ENCODE measurements around the gene WDPCP. TPM values are rescaled to one million over a fixed set of nuclear protein-coding genes. Genes with fewer than 3 reads are reported as not detected.

WDPCP gene
- total RNA-seq, 1 donor: 16.3 TPM

GRCh38 chr2:63424329-63425078 lies 163.8 kb downstream of the WDPCP start:
- Histone ChIP-seq H3K4me2 (ENCODE audit: insufficient read depth, low read length) (no peak overlapping the region), H3K4me1 (ENCODE audit: insufficient read depth, low read length) (peaks cover 10% of the 10 kb centered on the region), H3K4me3 (ENCODE audit: insufficient read depth, low read length) (no peak overlapping the region), H4K20me1 (ENCODE audit: insufficient read depth, low read length) (no peaks in the 10 kb centered on the region), H3K79me2 (ENCODE audit: insufficient read depth, low read length) (no peaks in the 10 kb centered on the region), H3K27me3 (ENCODE audit: insufficient read depth, low read length) (no peaks in the 10 kb centered on the region), H2AFZ (ENCODE audit: low read length) (peak overlapping the region; percentile 47), H3K36me3 (ENCODE audit: insufficient read depth, low read length) (no peaks in the 10 kb centered on the region), H3K27ac (ENCODE audit: low read depth, low read length) (peak overlapping the region; percentile 37), H3K9me3 (ENCODE audit: low read depth, low read length) (no peaks in the 10 kb centered on the region)
- no peak for DNase-seq (ENCODE audit: insufficient read length, low spot score, missing footprints)
- peak; percentile 65 for TF ChIP-seq CTCF (IDR thresholded peaks at IDR 0.05; ENCODE audit: extremely low read depth, low read depth, low read length)

GRCh38 chr2:63422556-63422955 lies 165.7 kb downstream of the WDPCP start:
- H2AFZ ChIP-seq (ENCODE audit: low read length): no peak overlapping the region
- no peaks in the 10 kb centered on the region for H3K27me3 ChIP-seq (ENCODE audit: insufficient read depth, low read length)
- no peak for DNase-seq (ENCODE audit: insufficient read length, low spot score, missing footprints)
- H3K36me3 ChIP-seq (ENCODE audit: insufficient read depth, low read length): no peaks in the 10 kb centered on the region
- H3K27ac ChIP-seq (ENCODE audit: low read depth, low read length): no peak overlapping the region
- no peaks in the 10 kb centered on the region for H3K9me3 ChIP-seq (ENCODE audit: low read depth, low read length)
- no peak overlapping the region for H3K4me2 ChIP-seq (ENCODE audit: insufficient read depth, low read length)
- no peak overlapping the region for H3K4me3 ChIP-seq (ENCODE audit: insufficient read depth, low read length)
- TF ChIP-seq CTCF (IDR thresholded peaks at IDR 0.05; ENCODE audit: extremely low read depth, low read depth, low read length): no peak
- no peaks in the 10 kb centered on the region for H4K20me1 ChIP-seq (ENCODE audit: insufficient read depth, low read length)
- H3K4me1 ChIP-seq (ENCODE audit: insufficient read depth, low read length): peaks cover 10% of the 10 kb centered on the region
- no peaks in the 10 kb centered on the region for H3K79me2 ChIP-seq (ENCODE audit: insufficient read depth, low read length)

GRCh38 chr2:63408530-63408929 lies 179.7 kb downstream of the WDPCP start:
- H3K9me3 ChIP-seq (ENCODE audit: low read depth, low read length): no peaks in the 10 kb centered on the region
- H3K36me3 ChIP-seq (ENCODE audit: insufficient read depth, low read length): no peaks in the 10 kb centered on the region
- H3K4me1 ChIP-seq (ENCODE audit: insufficient read depth, low read length): no peaks in the 10 kb centered on the region
- no peak for DNase-seq (ENCODE audit: insufficient read length, low spot score, missing footprints)
- H4K20me1 ChIP-seq (ENCODE audit: insufficient read depth, low read length): no peaks in the 10 kb centered on the region
- no peak for TF ChIP-seq CTCF (IDR thresholded peaks at IDR 0.05; ENCODE audit: extremely low read depth, low read depth, low read length)
- no peaks in the 10 kb centered on the region for H3K79me2 ChIP-seq (ENCODE audit: insufficient read depth, low read length)
- no peaks in the 10 kb centered on the region for H3K27me3 ChIP-seq (ENCODE audit: insufficient read depth, low read length)
- H3K4me2 ChIP-seq (ENCODE audit: insufficient read depth, low read length): no peak overlapping the region
- H2AFZ ChIP-seq (ENCODE audit: low read length): no peak overlapping the region
- H3K27ac ChIP-seq (ENCODE audit: low read depth, low read length): no peak overlapping the region
- H3K4me3 ChIP-seq (ENCODE audit: insufficient read depth, low read length): no peak overlapping the region

- Histone ChIP-seq H3K27ac (ENCODE audit: low read depth, low read length) (no peak overlapping the region), H3K4me1 (ENCODE audit: insufficient read depth, low read length) (no peaks in the 10 kb centered on the region), H3K4me2 (ENCODE audit: insufficient read depth, low read length) (no peak overlapping the region), H3K9me3 (ENCODE audit: low read depth, low read length) (no peaks in the 10 kb centered on the region), H3K36me3 (ENCODE audit: insufficient read depth, low read length) (no peaks in the 10 kb centered on the region), H3K27me3 (ENCODE audit: insufficient read depth, low read length) (no peaks in the 10 kb centered on the region), H4K20me1 (ENCODE audit: insufficient read depth, low read length) (no peaks in the 10 kb centered on the region), H3K79me2 (ENCODE audit: insufficient read depth, low read length) (no peaks in the 10 kb centered on the region), H2AFZ (ENCODE audit: low read length) (no peak overlapping the region), H3K4me3 (ENCODE audit: insufficient read depth, low read length) (no peak overlapping the region)
- no peak for TF ChIP-seq CTCF (IDR thresholded peaks at IDR 0.05; ENCODE audit: extremely low read depth, low read depth, low read length)
- DNase-seq (ENCODE audit: insufficient read length, low spot score, missing footprints): no peak
Measured at GRCh38 chr2:63406641-63407040, 181.6 kb downstream of the WDPCP start.
